ENCODE measurements around the gene CFAP100. TPM values are rescaled to one million over a fixed set of nuclear protein-coding genes. Genes with fewer than 3 reads are reported as not detected.

The CFAP100 gene
- total and polyA plus RNA-seq, 2 experiments from 2014 or later = not detected

DNA sequence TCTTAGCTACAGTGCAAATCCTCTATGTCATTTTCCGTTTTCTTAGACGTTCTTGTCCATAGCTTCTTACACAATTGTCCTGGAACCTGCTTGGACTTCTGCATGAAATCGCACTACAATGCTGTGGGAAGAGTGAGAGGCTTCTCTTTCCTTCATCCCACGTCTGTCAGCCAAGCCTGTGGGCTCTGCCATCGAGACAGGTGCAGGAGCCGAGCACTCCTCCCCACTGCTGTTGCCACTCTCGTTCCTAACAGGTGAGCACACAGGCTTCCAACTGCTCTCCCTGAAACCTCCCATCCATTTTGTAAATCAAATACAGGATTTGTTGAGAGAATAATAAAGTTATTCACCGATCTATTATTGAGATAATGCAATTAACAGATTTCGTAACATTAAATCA, 57.5 kb downstream of the CFAP100 start:
- Histone ChIP-seq H3K9me2 (replicated peaks; ENCODE audit: insufficient read depth) (no peaks in the 10 kb centered on the region), H3K79me2 (peaks cover 16% of the 10 kb centered on the region), H4K20me1 (ENCODE audit: insufficient read depth, poor library complexity, severe bottlenecking) (peaks cover 13% of the 10 kb centered on the region), H3K4me3 (no peak overlapping the region), H3K4me2 (no peak overlapping the region), H3K27me3 (no peaks in the 10 kb centered on the region), H3K9me3 (ENCODE audit: low read depth) (no peaks in the 10 kb centered on the region), H3K4me1 (ENCODE audit: insufficient read depth) (no peaks in the 10 kb centered on the region), H3K36me3 (replicated peaks; ENCODE audit: insufficient read depth, low read depth) (no peaks in the 10 kb centered on the region), H2AFZ (no peak overlapping the region), H3K27ac (no peak overlapping the region)
- DNase-seq (ENCODE audit: low spot score) = no peak
- 93% methylated on average over 9 of the region's 9 CpGs for WGBS (ENCODE audit: low lambda C conversion rate, missing lambda C conversion rate)
- TF ChIP-seq, protein P1, sequence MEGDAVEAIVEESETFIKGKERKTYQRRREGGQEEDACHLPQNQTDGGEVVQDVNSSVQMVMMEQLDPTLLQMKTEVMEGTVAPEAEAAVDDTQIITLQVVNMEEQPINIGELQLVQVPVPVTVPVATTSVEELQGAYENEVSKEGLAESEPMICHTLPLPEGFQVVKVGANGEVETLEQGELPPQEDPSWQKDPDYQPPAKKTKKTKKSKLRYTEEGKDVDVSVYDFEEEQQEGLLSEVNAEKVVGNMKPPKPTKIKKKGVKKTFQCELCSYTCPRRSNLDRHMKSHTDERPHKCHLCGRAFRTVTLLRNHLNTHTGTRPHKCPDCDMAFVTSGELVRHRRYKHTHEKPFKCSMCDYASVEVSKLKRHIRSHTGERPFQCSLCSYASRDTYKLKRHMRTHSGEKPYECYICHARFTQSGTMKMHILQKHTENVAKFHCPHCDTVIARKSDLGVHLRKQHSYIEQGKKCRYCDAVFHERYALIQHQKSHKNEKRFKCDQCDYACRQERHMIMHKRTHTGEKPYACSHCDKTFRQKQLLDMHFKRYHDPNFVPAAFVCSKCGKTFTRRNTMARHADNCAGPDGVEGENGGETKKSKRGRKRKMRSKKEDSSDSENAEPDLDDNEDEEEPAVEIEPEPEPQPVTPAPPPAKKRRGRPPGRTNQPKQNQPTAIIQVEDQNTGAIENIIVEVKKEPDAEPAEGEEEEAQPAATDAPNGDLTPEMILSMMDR (IDR thresholded peaks at IDR 0.05; ENCODE audit: poor library complexity) = no peak
- TF ChIP-seq EZH2phosphoT487 (IDR thresholded peaks at IDR 0.05; ENCODE audit: low read depth, severe bottlenecking, unreplicated experiment) (no peak), EZH2 (IDR thresholded peaks at IDR 0.05; ENCODE audit: borderline replicate concordance) (no peak)

GRCh38 chr3:126454025-126454424, 59.3 kb downstream of the CFAP100 start:
- no peak overlapping the region for H3K4me2 ChIP-seq
- 86% methylated on average over 1 of the region's 1 CpG for WGBS (ENCODE audit: low lambda C conversion rate, missing lambda C conversion rate)
- H3K36me3 ChIP-seq (replicated peaks; ENCODE audit: insufficient read depth, low read depth) = no peaks in the 10 kb centered on the region

GRCh38 chr3:126454437-126455198, 59.9 kb downstream of the CFAP100 start:
- no peaks in the 10 kb centered on the region for H3K36me3 ChIP-seq (replicated peaks; ENCODE audit: insufficient read depth, low read depth)
- WGBS (ENCODE audit: low lambda C conversion rate, missing lambda C conversion rate) = 97% methylated on average over 6 of the region's 6 CpGs
- no peaks in the 10 kb centered on the region for H3K9me2 ChIP-seq (replicated peaks; ENCODE audit: insufficient read depth)
- no peaks in the 10 kb centered on the region for H3K9me3 ChIP-seq (ENCODE audit: low read depth)
- no peak overlapping the region for H3K4me3 ChIP-seq
- no peak overlapping the region for H3K4me2 ChIP-seq
- H2AFZ ChIP-seq = no peak overlapping the region
- no peaks in the 10 kb centered on the region for H3K27me3 ChIP-seq
- TF ChIP-seq EZH2 (IDR thresholded peaks at IDR 0.05; ENCODE audit: borderline replicate concordance) (no peak), EZH2phosphoT487 (IDR thresholded peaks at IDR 0.05; ENCODE audit: low read depth, severe bottlenecking, unreplicated experiment) (no peak)
- TF ChIP-seq, protein P1 (IDR thresholded peaks at IDR 0.05; ENCODE audit: poor library complexity) = no peak
- peaks cover 20% of the 10 kb centered on the region for H4K20me1 ChIP-seq (ENCODE audit: insufficient read depth, poor library complexity, severe bottlenecking)
- H3K27ac ChIP-seq = no peak overlapping the region
- H3K79me2 ChIP-seq = peaks cover 35% of the 10 kb centered on the region
- no peak for DNase-seq (ENCODE audit: low spot score)
- H3K4me1 ChIP-seq (ENCODE audit: insufficient read depth) = no peaks in the 10 kb centered on the region

More at GRCh38 chr3:126454025-126454424, 59.3 kb downstream of the CFAP100 start:
- Histone ChIP-seq H3K4me1 (ENCODE audit: insufficient read depth) (no peaks in the 10 kb centered on the region), H3K9me2 (replicated peaks; ENCODE audit: insufficient read depth) (no peaks in the 10 kb centered on the region), H3K27me3 (no peaks in the 10 kb centered on the region), H3K27ac (no peak overlapping the region), H4K20me1 (ENCODE audit: insufficient read depth, poor library complexity, severe bottlenecking) (peaks cover 17% of the 10 kb centered on the region), H3K4me3 (no peak overlapping the region), H3K9me3 (ENCODE audit: low read depth) (no peaks in the 10 kb centered on the region), H3K79me2 (peaks cover 29% of the 10 kb centered on the region), H2AFZ (no peak overlapping the region)
- no peak for DNase-seq (ENCODE audit: low spot score)
- TF ChIP-seq EZH2phosphoT487 (IDR thresholded peaks at IDR 0.05; ENCODE audit: low read depth, severe bottlenecking, unreplicated experiment) (no peak), EZH2 (IDR thresholded peaks at IDR 0.05; ENCODE audit: borderline replicate concordance) (no peak)
- TF ChIP-seq, protein P1 (IDR thresholded peaks at IDR 0.05; ENCODE audit: poor library complexity) = no peak

All from hepatocyte (in vitro differentiated cells).